ENCODE data around the gene ULK4.

The ULK4 gene

GRCh38 chr3:41356775-41357174 lies 605.1 kb downstream of the ULK4 start:
- H3K36me3 ChIP-seq (ENCODE audit: control insufficient read depth in 5 of 5, insufficient read depth in 5 of 5, low read length in 5 of 5): no peaks in the 10 kb centered on the region

GRCh38 chr3:41352510-41352909 lies 609.4 kb downstream of the ULK4 start:
- Histone ChIP-seq H3K36me3 (ENCODE audit: control insufficient read depth in 5 of 5, insufficient read depth in 5 of 5, low read length in 5 of 5) (no peaks in the 10 kb centered on the region), H3K27ac (ENCODE audit: low read depth, low read length) (no peak overlapping the region), H3K9me3 (ENCODE audit: control insufficient read depth in 5 of 5, low read length in 5 of 5) (no peaks in the 10 kb centered on the region), H3K4me3 (ENCODE audit: low read depth in 1 of 5, low read length in 5 of 5) (no peak overlapping the region), H3K9ac (ENCODE audit: low read length in 5 of 5) (no peak overlapping the region), H3K4me1 (ENCODE audit: control insufficient read depth in 5 of 5, insufficient read depth in 5 of 5, low read length in 5 of 5) (peaks cover 0 to 3% (median 0%) of the 10 kb centered on the region in 5 donors), H3K27me3 (ENCODE audit: control insufficient read depth in 5 of 5, insufficient read depth in 4 of 5, low read length in 5 of 5) (no peaks in the 10 kb centered on the region)

More at GRCh38 chr3:41356775-41357174, 605.1 kb downstream of the ULK4 start:
- H3K4me3 ChIP-seq (ENCODE audit: low read depth in 1 of 5, low read length in 5 of 5): no peak overlapping the region
- H3K4me1 ChIP-seq (ENCODE audit: control insufficient read depth in 5 of 5, insufficient read depth in 5 of 5, low read length in 5 of 5): peaks cover 0 to 3% (median 0%) of the 10 kb centered on the region in 5 donors
- H3K9me3 ChIP-seq (ENCODE audit: control insufficient read depth in 5 of 5, low read length in 5 of 5): no peaks in the 10 kb centered on the region
- no peak overlapping the region for H3K9ac ChIP-seq (ENCODE audit: low read length in 5 of 5)
- H3K27me3 ChIP-seq (ENCODE audit: control insufficient read depth in 5 of 5, insufficient read depth in 4 of 5, low read length in 5 of 5): no peaks in the 10 kb centered on the region
- no peak overlapping the region for H3K27ac ChIP-seq (ENCODE audit: low read depth, low read length)

GRCh38 chr3:41350441-41350840 lies 611.5 kb downstream of the ULK4 start:
- Histone ChIP-seq H3K27me3 (ENCODE audit: control insufficient read depth in 5 of 5, insufficient read depth in 4 of 5, low read length in 5 of 5) (no peaks in the 10 kb centered on the region), H3K9me3 (ENCODE audit: control insufficient read depth in 5 of 5, low read length in 5 of 5) (no peaks in the 10 kb centered on the region), H3K36me3 (ENCODE audit: control insufficient read depth in 5 of 5, insufficient read depth in 5 of 5, low read length in 5 of 5) (no peaks in the 10 kb centered on the region), H3K4me1 (ENCODE audit: control insufficient read depth in 5 of 5, insufficient read depth in 5 of 5, low read length in 5 of 5) (no peaks in the 10 kb centered on the region), H3K4me3 (ENCODE audit: low read depth in 1 of 5, low read length in 5 of 5) (no peak overlapping the region), H3K9ac (ENCODE audit: low read length in 5 of 5) (no peak overlapping the region), H3K27ac (ENCODE audit: low read depth, low read length) (no peak overlapping the region)

- no peaks in the 10 kb centered on the region for H3K27me3 ChIP-seq (ENCODE audit: control insufficient read depth in 5 of 5, insufficient read depth in 4 of 5, low read length in 5 of 5)
- H3K9me3 ChIP-seq (ENCODE audit: control insufficient read depth in 5 of 5, low read length in 5 of 5): peaks cover 0 to 4% (median 0%) of the 10 kb centered on the region in 5 donors
- H3K36me3 ChIP-seq (ENCODE audit: control insufficient read depth in 5 of 5, insufficient read depth in 5 of 5, low read length in 5 of 5): no peaks in the 10 kb centered on the region
- H3K27ac ChIP-seq (ENCODE audit: low read depth, low read length): no peak overlapping the region
- no peak overlapping the region for H3K4me3 ChIP-seq (ENCODE audit: low read depth in 1 of 5, low read length in 5 of 5)
- no peaks in the 10 kb centered on the region for H3K4me1 ChIP-seq (ENCODE audit: control insufficient read depth in 5 of 5, insufficient read depth in 5 of 5, low read length in 5 of 5)
- H3K9ac ChIP-seq (ENCODE audit: low read length in 5 of 5): no peak overlapping the region
These were observed 613.5 kb downstream of the ULK4 start for GRCh38 chr3:41348401-41348800.

GRCh38 chr3:41346698-41347270 lies 615.1 kb downstream of the ULK4 start:
- Histone ChIP-seq H3K9me3 (ENCODE audit: control insufficient read depth in 5 of 5, low read length in 5 of 5) (peaks cover 0 to 4% (median 0%) of the 10 kb centered on the region in 5 donors), H3K4me1 (ENCODE audit: control insufficient read depth in 5 of 5, insufficient read depth in 5 of 5, low read length in 5 of 5) (no peaks in the 10 kb centered on the region)

GRCh38 chr3:41345788-41346187 lies 616.1 kb downstream of the ULK4 start:
- H3K27me3 ChIP-seq (ENCODE audit: control insufficient read depth in 5 of 5, insufficient read depth in 4 of 5, low read length in 5 of 5): no peaks in the 10 kb centered on the region
- H3K9me3 ChIP-seq (ENCODE audit: control insufficient read depth in 5 of 5, low read length in 5 of 5): peaks cover 0 to 4% (median 0%) of the 10 kb centered on the region in 5 donors
- no peak overlapping the region for H3K27ac ChIP-seq (ENCODE audit: low read depth, low read length)
- H3K4me3 ChIP-seq (ENCODE audit: low read depth in 1 of 5, low read length in 5 of 5): no peak overlapping the region
- H3K36me3 ChIP-seq (ENCODE audit: control insufficient read depth in 5 of 5, insufficient read depth in 5 of 5, low read length in 5 of 5): no peaks in the 10 kb centered on the region
- H3K9ac ChIP-seq (ENCODE audit: low read length in 5 of 5): no peak overlapping the region
- H3K4me1 ChIP-seq (ENCODE audit: control insufficient read depth in 5 of 5, insufficient read depth in 5 of 5, low read length in 5 of 5): no peaks in the 10 kb centered on the region

More at GRCh38 chr3:41346698-41347270, 615.1 kb downstream of the ULK4 start:
- no peak overlapping the region for H3K4me3 ChIP-seq (ENCODE audit: low read depth in 1 of 5, low read length in 5 of 5)
- no peak overlapping the region for H3K9ac ChIP-seq (ENCODE audit: low read length in 5 of 5)
- H3K36me3 ChIP-seq (ENCODE audit: control insufficient read depth in 5 of 5, insufficient read depth in 5 of 5, low read length in 5 of 5): no peaks in the 10 kb centered on the region
- no peak overlapping the region for H3K27ac ChIP-seq (ENCODE audit: low read depth, low read length)
- H3K27me3 ChIP-seq (ENCODE audit: control insufficient read depth in 5 of 5, insufficient read depth in 4 of 5, low read length in 5 of 5): no peaks in the 10 kb centered on the region

GRCh38 chr3:41339758-41340157 lies 622.1 kb downstream of the ULK4 start:
- no peaks in the 10 kb centered on the region for H3K4me1 ChIP-seq (ENCODE audit: control insufficient read depth in 5 of 5, insufficient read depth in 5 of 5, low read length in 5 of 5)
- no peak overlapping the region for H3K9ac ChIP-seq (ENCODE audit: low read length in 5 of 5)
- H3K27me3 ChIP-seq (ENCODE audit: control insufficient read depth in 5 of 5, insufficient read depth in 4 of 5, low read length in 5 of 5): no peaks in the 10 kb centered on the region
- no peaks in the 10 kb centered on the region for H3K36me3 ChIP-seq (ENCODE audit: control insufficient read depth in 5 of 5, insufficient read depth in 5 of 5, low read length in 5 of 5)
- no peak overlapping the region for H3K27ac ChIP-seq (ENCODE audit: low read depth, low read length)
- H3K4me3 ChIP-seq (ENCODE audit: low read depth in 1 of 5, low read length in 5 of 5): no peak overlapping the region
- H3K9me3 ChIP-seq (ENCODE audit: control insufficient read depth in 5 of 5, low read length in 5 of 5): peaks cover 0 to 4% (median 0%) of the 10 kb centered on the region in 5 donors

GRCh38 chr3:41338276-41338675 lies 623.6 kb downstream of the ULK4 start:
- H3K4me1 ChIP-seq (ENCODE audit: control insufficient read depth in 5 of 5, insufficient read depth in 5 of 5, low read length in 5 of 5): no peaks in the 10 kb centered on the region
- no peak overlapping the region for H3K9ac ChIP-seq (ENCODE audit: low read length in 5 of 5)
- no peaks in the 10 kb centered on the region for H3K9me3 ChIP-seq (ENCODE audit: control insufficient read depth in 5 of 5, low read length in 5 of 5)
- no peak overlapping the region for H3K27ac ChIP-seq (ENCODE audit: low read depth, low read length)
- H3K4me3 ChIP-seq (ENCODE audit: low read depth in 1 of 5, low read length in 5 of 5): no peak overlapping the region
- H3K27me3 ChIP-seq (ENCODE audit: control insufficient read depth in 5 of 5, insufficient read depth in 4 of 5, low read length in 5 of 5): no peaks in the 10 kb centered on the region
- no peaks in the 10 kb centered on the region for H3K36me3 ChIP-seq (ENCODE audit: control insufficient read depth in 5 of 5, insufficient read depth in 5 of 5, low read length in 5 of 5)

GRCh38 chr3:41334426-41334825 lies 627.5 kb downstream of the ULK4 start:
- Histone ChIP-seq H3K27me3 (ENCODE audit: control insufficient read depth in 5 of 5, insufficient read depth in 4 of 5, low read length in 5 of 5) (no peaks in the 10 kb centered on the region), H3K4me3 (ENCODE audit: low read depth in 1 of 5, low read length in 5 of 5) (no peak overlapping the region), H3K9me3 (ENCODE audit: control insufficient read depth in 5 of 5, low read length in 5 of 5) (no peaks in the 10 kb centered on the region), H3K36me3 (ENCODE audit: control insufficient read depth in 5 of 5, insufficient read depth in 5 of 5, low read length in 5 of 5) (no peaks in the 10 kb centered on the region), H3K9ac (ENCODE audit: low read length in 5 of 5) (no peak overlapping the region), H3K27ac (ENCODE audit: low read depth, low read length) (no peak overlapping the region), H3K4me1 (ENCODE audit: control insufficient read depth in 5 of 5, insufficient read depth in 5 of 5, low read length in 5 of 5) (no peaks in the 10 kb centered on the region)

- Histone ChIP-seq H3K9me3 (ENCODE audit: control insufficient read depth in 5 of 5, low read length in 5 of 5) (no peaks in the 10 kb centered on the region), H3K4me3 (ENCODE audit: low read depth in 1 of 5, low read length in 5 of 5) (no peak overlapping the region), H3K27me3 (ENCODE audit: control insufficient read depth in 5 of 5, insufficient read depth in 4 of 5, low read length in 5 of 5) (no peaks in the 10 kb centered on the region), H3K4me1 (ENCODE audit: control insufficient read depth in 5 of 5, insufficient read depth in 5 of 5, low read length in 5 of 5) (no peaks in the 10 kb centered on the region), H3K27ac (ENCODE audit: low read depth, low read length) (no peak overlapping the region), H3K36me3 (ENCODE audit: control insufficient read depth in 5 of 5, insufficient read depth in 5 of 5, low read length in 5 of 5) (no peaks in the 10 kb centered on the region), H3K9ac (ENCODE audit: low read length in 5 of 5) (no peak overlapping the region)
These were observed 630.9 kb downstream of the ULK4 start for GRCh38 chr3:41331041-41331440.
